Activated naive CD4-positive, alpha-beta T cell treated with Interleukin-2 at 50 U/mL for 16 hours (primary cell): ENCODE results near the gene RBL2.
A peak's percentile ranks its signal among the peaks of the same experiment; 100 is the strongest.

Experiments
- DNase-seq: peaks from one replicate; pipeline ENCODE4 v3.0.0-alpha.2; 2020

The RBL2 gene

GRCh38 chr16:53449816-53450517, 15.7 kb downstream of the RBL2 start:
- DNase-seq, result no peak

- DNase-seq, result no peak
Observed at GRCh38 chr16:53453928-53454327, 19.7 kb downstream of the RBL2 start.

GRCh38 chr16:53456625-53457024, 22.4 kb downstream of the RBL2 start:
- no peak for DNase-seq

- peak; percentile 65 for DNase-seq
Observed at GRCh38 chr16:53457670-53458069, 23.4 kb downstream of the RBL2 start.

- DNase-seq, result no peak
Observed at GRCh38 chr16:53458635-53459034, 24.4 kb downstream of the RBL2 start.

GRCh38 chr16:53465606-53466280, 31.5 kb downstream of the RBL2 start:
- DNase-seq, result no peak

- DNase-seq, result no peak
Observed at GRCh38 chr16:53476867-53477266, 42.6 kb downstream of the RBL2 start.

GRCh38 chr16:53478965-53479364, 44.7 kb downstream of the RBL2 start:
- no peak for DNase-seq

- DNase-seq, result no peak
Observed at GRCh38 chr16:53480394-53480793, 46.1 kb downstream of the RBL2 start.

- DNase-seq, result no peak
Observed at GRCh38 chr16:53482123-53482522, 47.9 kb downstream of the RBL2 start.

- no peak for DNase-seq
Observed at GRCh38 chr16:53484542-53484941, 50.3 kb downstream of the RBL2 start.

GRCh38 chr16:53486230-53486629, 52.0 kb downstream of the RBL2 start:
- no peak for DNase-seq

- DNase-seq, result no peak
Observed at GRCh38 chr16:53489755-53490154, 55.5 kb downstream of the RBL2 start.

- no peak for DNase-seq
Observed at GRCh38 chr16:53492503-53492902, 58.2 kb downstream of the RBL2 start.

GRCh38 chr16:53494636-53495035, 60.4 kb downstream of the RBL2 start:
- DNase-seq, result no peak

- DNase-seq, result no peak
Observed at GRCh38 chr16:53495325-53495724, 61.1 kb downstream of the RBL2 start.

GRCh38 chr16:53498984-53499383, 64.7 kb downstream of the RBL2 start:
- no peak for DNase-seq

GRCh38 chr16:53501216-53501859, 67.1 kb downstream of the RBL2 start:
- no peak for DNase-seq

- peak; percentile 30 for DNase-seq
Observed at GRCh38 chr16:53502331-53503269, 68.3 kb downstream of the RBL2 start, which contains the start of gene AKTIP. Gene AKTIP, minus strand, starts transcription at chr16:53503209. Its CDS starts 2,950 bp downstream, at chr16:53500259.

GRCh38 chr16:53503270-53503923, 69.1 kb downstream of the RBL2 start:
- peak; percentile 100 for DNase-seq

GRCh38 chr16:53503991-53504663, 69.9 kb downstream of the RBL2 start:
- peak; percentile 27 for DNase-seq

- DNase-seq, result peak; percentile 24
Observed at GRCh38 chr16:53504665-53505064, 70.4 kb downstream of the RBL2 start.
